Transverse colon (tissue), 4 donors: ENCODE measurements around the gene MASP1. TPM values are rescaled to one million over a fixed set of nuclear protein-coding genes. Genes with fewer than 3 reads are reported as not detected.

ENCODE experiments used
- DNase-seq: peaks from one replicate; pipeline ENCODE4 v3.0.0-alpha.2; 2019
- H3K27ac ChIP-seq, 4 donors: fragments of 200-600 bp; sonication (generic); 2 replicates each; pipeline ENCODE4 v1.5.1; 2016 to 2018; ENCODE audit warnings: inconsistent platforms in 4 of 4
- H3K27me3 ChIP-seq: fragments of 200-600 bp; sonication (generic); 2 replicates; pipeline ENCODE4 v1.5.1; 2017; ENCODE audit warnings: inconsistent platforms
- H3K36me3 ChIP-seq, 4 donors: fragments of 200-600 bp; sonication (generic); 2 replicates each; pipeline ENCODE4 v1.5.1; 2017 to 2019; ENCODE audit warnings: inconsistent platforms in 4 of 4
- H3K4me1 ChIP-seq, 4 donors: fragments of 200-600 bp; sonication (generic); 2 replicates each; pipeline ENCODE4 v1.5.1; 2017 to 2020; ENCODE audit warnings: inconsistent platforms in 4 of 4
- H3K4me3 ChIP-seq, 4 donors: fragments of 200-600 bp; sonication (generic); 1 replicate in 1 of 4; 2 replicates in 3 of 4; pipeline versions ENCODE4 v1.5.1 to v1.6.1; 2017 to 2019; ENCODE audit warnings: inconsistent platforms in 4 of 4
- H3K9me3 ChIP-seq, 2 donors: fragments of 200-600 bp; sonication (generic); 2 replicates each; pipeline ENCODE4 v1.5.1; 2017 to 2019; ENCODE audit warnings: inconsistent platforms in 2 of 2
- CTCF ChIP-seq, 5 experiments: fragments of 200-600 bp in 3 of 5; fragments of 450-650 bp in 2 of 5; sonication (generic) in 3 of 5; IDR thresholded peaks; 1 replicate in 2 of 5; 2 replicates in 3 of 5; pipeline ENCODE4 v1.5.1; 2016 to 2017; ENCODE audit warnings: antibody characterized with exemption in 5 of 5, inconsistent platforms in 3 of 5, mild to moderate bottlenecking in 2 of 5, moderate library complexity in 1 of 5
- EP300 ChIP-seq: sonication (generic); formaldehyde crosslinking; IDR thresholded peaks from one replicate; pipeline ENCODE4 v1.6.1; 2017; ENCODE audit warnings: antibody characterized with exemption, low read depth
- POLR2A ChIP-seq: fragments of 450-650 bp; IDR thresholded peaks from one replicate; pipeline ENCODE4 v1.6.1; 2016; ENCODE audit warnings: antibody characterized with exemption, mild to moderate bottlenecking, moderate library complexity
- POLR2AphosphoS5 ChIP-seq, 3 donors: sonication (generic); formaldehyde crosslinking; IDR thresholded peaks; one replicate each; pipeline ENCODE4 v1.6.1; 2016; ENCODE audit warnings: antibody characterized with exemption in 3 of 3
- WGBS, 2 donors: methylation state at CpG; one replicate each; pipeline ENCODE4 v1.1.5; 2018; ENCODE audit warnings: low coverage in 1 of 2; 5-methylcytosine and 5-hydroxymethylcytosine counted together
- in situ Hi-C, 4 donors: fragments of 200-750 bp; cut with MboI; loops; one replicate each; pipeline versions ENCODE4 v1.15.0 to v1.15.1; 2017; ENCODE audit warnings: low sequenced_read_pairs in 3 of 4, low pct_ligation_motif_present in 1 of 4, low pct_unique_long_range_greater_than_20kb in 1 of 4
- intact Hi-C: fragments of 100-400 bp; cut with DNase I; formaldehyde crosslinking; loops from one replicate; pipeline ENCODE4 v1.15.1; 2023; ENCODE audit warnings: low total_unique reads
- total RNA-seq, 4 donors: library from RNA; depleted of rRNA; stranded (reverse); fragments of >200 nt; gene quantifications; one replicate each; pipeline ENCODE4 v1.1.0, GENCODE V29; 2016

The MASP1 gene
- total RNA-seq, 4 donors from 2014 or later: 4.5 to 45.2 (median 13.9) TPM

GRCh38 chr3:187269486-187269885 lies 22.1 kb downstream of the MASP1 start:
- no peaks in the 10 kb centered on the region for H3K36me3 ChIP-seq
- DNase-seq: no peak
- peaks cover 6 to 9% of the 10 kb centered on the region in 2 donors for H3K9me3 ChIP-seq
- H3K4me3 ChIP-seq: no peak overlapping the region
- TF ChIP-seq CTCF (IDR thresholded peaks at IDR 0.05) (no peak), POLR2AphosphoS5 (IDR thresholded peaks at IDR 0.05) (no peak), EP300 (no peak), POLR2A (no peak)
- no peak overlapping the region for H3K27ac ChIP-seq
- H3K4me1 ChIP-seq: peaks cover 2 to 12% (median 6%) of the 10 kb centered on the region in 4 donors
- intact Hi-C loops: no loop called here
- in situ Hi-C loops: no loop called here
- H3K27me3 ChIP-seq: no peaks in the 10 kb centered on the region

- H3K27me3 ChIP-seq: no peaks in the 10 kb centered on the region
- WGBS, 2 donors: 79 to 87% methylated on average over 3 of the region's 3 CpGs
- no peak for DNase-seq
- H3K36me3 ChIP-seq: no peaks in the 10 kb centered on the region
- H3K9me3 ChIP-seq: peaks cover 6 to 9% of the 10 kb centered on the region in 2 donors
- H3K4me3 ChIP-seq: no peak overlapping the region
- TF ChIP-seq CTCF (IDR thresholded peaks at IDR 0.05) (no peak), POLR2AphosphoS5 (IDR thresholded peaks at IDR 0.05) (no peak), EP300 (no peak), POLR2A (no peak)
- in situ Hi-C loops: no loop called here
- H3K27ac ChIP-seq: no peak overlapping the region
- peaks cover 6 to 26% (median 12%) of the 10 kb centered on the region in 4 donors for H3K4me1 ChIP-seq
- intact Hi-C loops: no loop called here
Measured at GRCh38 chr3:187267306-187267705, 24.2 kb downstream of the MASP1 start.

- Histone ChIP-seq H3K27ac (peak overlapping the region in 1 of 4 donors; percentile 4), H3K4me3 (no peak overlapping the region), H3K4me1 (peaks cover 6 to 26% (median 12%) of the 10 kb centered on the region in 4 donors), H3K36me3 (no peaks in the 10 kb centered on the region), H3K9me3 (peaks cover 6 to 9% of the 10 kb centered on the region in 2 donors), H3K27me3 (no peaks in the 10 kb centered on the region)
- TF ChIP-seq POLR2AphosphoS5 (IDR thresholded peaks at IDR 0.05) (no peak), CTCF (IDR thresholded peaks at IDR 0.05) (no peak), POLR2A (no peak), EP300 (no peak)
- WGBS, 2 donors: 88 to 100% methylated on average over 1 of the region's 1 CpG
- in situ Hi-C loops: no loop called here
- intact Hi-C loops: no loop called here
- no peak for DNase-seq
Measured at GRCh38 chr3:187266691-187267090, 24.8 kb downstream of the MASP1 start.

- 54% methylated on average over 2 of the region's 2 CpGs; no CpG with 5 or more reads in 1 of the 2 donors for WGBS, 2 donors
- TF ChIP-seq CTCF (IDR thresholded peaks at IDR 0.05): no peak
- TF ChIP-seq POLR2A: no peak
- no peak for TF ChIP-seq POLR2AphosphoS5 (IDR thresholded peaks at IDR 0.05)
- TF ChIP-seq EP300: no peak
- peak overlapping the region; percentile 10 to 60 (median 56) for H3K27ac ChIP-seq
- intact Hi-C loops (no loop called here), in situ Hi-C loops (no loop called here)
- H3K36me3 ChIP-seq: no peaks in the 10 kb centered on the region
- peaks cover 6 to 26% (median 12%) of the 10 kb centered on the region in 4 donors for H3K4me1 ChIP-seq
- no peak overlapping the region for H3K4me3 ChIP-seq
- H3K27me3 ChIP-seq: no peaks in the 10 kb centered on the region
- peaks cover 6 to 9% of the 10 kb centered on the region in 2 donors for H3K9me3 ChIP-seq
- no peak for DNase-seq
Measured at GRCh38 chr3:187265461-187265955, 26.0 kb downstream of the MASP1 start.
